Liver (tissue), 9 donors: ENCODE data around the gene HCN1. TPM values are rescaled to one million over a fixed set of nuclear protein-coding genes. Genes with fewer than 3 reads are reported as not detected.
A peak's percentile ranks its signal among the peaks of the same experiment; 100 is the strongest.

Experiments used
- DNase-seq: peaks from one replicate; pipeline ENCODE4 v3.0.0-alpha.2; 2017; ENCODE audit warnings: low spot score
- H3K27ac ChIP-seq, 2 donors: one replicate each; pipeline ENCODE4 v1.7.0; 2013; ENCODE audit warnings: inconsistent platforms in 2 of 2, low read length in 2 of 2, control low read depth in 1 of 2, low read depth in 1 of 2, mild to moderate bottlenecking in 1 of 2
- H3K27me3 ChIP-seq, 4 donors: one replicate each; pipeline versions ENCODE4 v1.6.1 to v1.7.0; 2013; ENCODE audit warnings: low read length in 3 of 4, inconsistent platforms in 1 of 4, mild to moderate bottlenecking in 1 of 4, moderate library complexity in 1 of 4; ENCODE audit not compliant: control insufficient read depth in 4 of 4, insufficient read depth in 4 of 4
- H3K36me3 ChIP-seq, 4 donors: one replicate each; pipeline versions ENCODE4 v1.6.1 to v1.7.0; 2013; ENCODE audit warnings: low read length in 3 of 4, mild to moderate bottlenecking in 3 of 4, low read depth in 1 of 4, moderate library complexity in 1 of 4; ENCODE audit not compliant: control insufficient read depth in 4 of 4, insufficient read depth in 3 of 4
- H3K4me1 ChIP-seq, 4 donors: one replicate each; pipeline versions ENCODE4 v1.6.1 to v1.7.0; 2013; ENCODE audit warnings: low read length in 3 of 4, mild to moderate bottlenecking in 3 of 4, moderate library complexity in 1 of 4; ENCODE audit not compliant: control insufficient read depth in 4 of 4, insufficient read depth in 4 of 4
- H3K4me3 ChIP-seq, 3 donors: one replicate each; pipeline versions ENCODE4 v1.6.1 to v1.7.0; 2013; ENCODE audit warnings: low read length in 3 of 3, control low read depth in 1 of 3, low read depth in 1 of 3, mild to moderate bottlenecking in 1 of 3
- H3K9ac ChIP-seq, 2 donors: one replicate each; pipeline ENCODE4 v1.7.0; 2013; ENCODE audit warnings: low read length in 2 of 2, mild to moderate bottlenecking in 2 of 2, moderate library complexity in 2 of 2, control low read depth in 1 of 2, low read depth in 1 of 2
- H3K9me3 ChIP-seq, 4 donors: one replicate each; pipeline versions ENCODE4 v1.6.1 to v1.7.0; 2013; ENCODE audit warnings: low read length in 3 of 4; ENCODE audit not compliant: control insufficient read depth in 4 of 4
- EGR1 ChIP-seq, 2 donors: IDR thresholded peaks; 2 replicates each; pipeline ENCODE4 v1.6.1; 2016 to 2018; ENCODE audit warnings: antibody characterized with exemption in 2 of 2, low read depth in 2 of 2
- FOXA1 ChIP-seq: IDR thresholded peaks from 2 replicates; pipeline ENCODE4 v1.6.1; 2016; ENCODE audit warnings: antibody characterized with exemption
- FOXA2 ChIP-seq: IDR thresholded peaks from 2 replicates; pipeline ENCODE4 v1.6.1; 2016; ENCODE audit warnings: antibody characterized with exemption
- GABPA ChIP-seq, 2 donors: IDR thresholded peaks in 1 of 2; conservative IDR thresholded peaks in 1 of 2; 2 replicates each; pipeline ENCODE4 v1.6.1; 2016; ENCODE audit warnings: antibody characterized with exemption in 2 of 2, mild to moderate bottlenecking in 1 of 2, moderate library complexity in 1 of 2
- HNF4A ChIP-seq, 2 donors: conservative IDR thresholded peaks; 2 replicates each; pipeline ENCODE4 v1.6.1; 2016; ENCODE audit warnings: antibody characterized with exemption in 2 of 2, mild to moderate bottlenecking in 2 of 2
- HNF4G ChIP-seq: IDR thresholded peaks from 2 replicates; pipeline ENCODE4 v1.6.1; 2016; ENCODE audit warnings: antibody characterized with exemption
- JUND ChIP-seq, 2 donors: IDR thresholded peaks; 2 replicates each; pipeline ENCODE4 v1.6.1; 2016; ENCODE audit warnings: antibody characterized with exemption in 2 of 2
- NR2F2 ChIP-seq: IDR thresholded peaks from 2 replicates; pipeline ENCODE4 v1.6.1; 2016; ENCODE audit warnings: antibody characterized with exemption
- RAD21 ChIP-seq, 2 donors: IDR thresholded peaks; 2 replicates each; pipeline ENCODE4 v1.6.1; 2016; ENCODE audit warnings: antibody characterized with exemption in 2 of 2, mild to moderate bottlenecking in 2 of 2
- SP1 ChIP-seq: IDR thresholded peaks from 2 replicates; pipeline ENCODE4 v1.6.1; 2018; ENCODE audit warnings: antibody characterized with exemption, mild to moderate bottlenecking
- TAF1 ChIP-seq: conservative IDR thresholded peaks from 2 replicates; pipeline ENCODE4 v1.6.1; 2016; ENCODE audit warnings: antibody characterized with exemption, mild to moderate bottlenecking
- YY1 ChIP-seq: IDR thresholded peaks from 2 replicates; pipeline ENCODE4 v1.6.1; 2016; ENCODE audit warnings: antibody characterized with exemption, mild to moderate bottlenecking
- WGBS: extraction: QIAGEN DNeasy Blood & Tissue Kit; methylation state at CpG from one replicate; pipeline ENCODE4 v1.1.7; 2013; 5-methylcytosine and 5-hydroxymethylcytosine counted together
- polyA plus RNA-seq, 2 donors: library from polyadenylated mRNA; stranded (reverse) in 1 of 2; unstranded in 1 of 2; fragments of 200-250 nt in 1 of 2; fragments of >200 nt in 1 of 2; fragmentation: Nextera tagmentation in 1 of 2; extraction: Ambion mirVana in 1 of 2; gene quantifications; one replicate each; pipeline versions ENCODE4 v1.2.1 to v1.2.3, GENCODE V29; 2013 to 2015
- total RNA-seq, 2 donors: library from RNA; depleted of rRNA; stranded (reverse); fragments of >200 nt; gene quantifications; one replicate each; pipeline ENCODE4 v1.2.3, GENCODE V29; 2014
- TF ChIP-seq, protein P1 (sequence below): IDR thresholded peaks from 2 replicates; pipeline ENCODE4 v1.6.1; 2016; ENCODE audit warnings: antibody characterized with exemption
- TF ChIP-seq, protein P2 (sequence below): IDR thresholded peaks from 2 replicates; pipeline ENCODE4 v1.6.1; 2016; ENCODE audit warnings: antibody characterized with exemption
- TF ChIP-seq, protein P3 (sequence below): IDR thresholded peaks from 2 replicates; pipeline ENCODE4 v1.6.1; 2016; ENCODE audit warnings: antibody characterized with exemption, mild to moderate bottlenecking
- TF ChIP-seq, protein P4 (sequence below): IDR thresholded peaks from 2 replicates; pipeline ENCODE4 v1.6.1; 2016; ENCODE audit warnings: antibody characterized with exemption
- TF ChIP-seq, protein P5 (sequence below): fragments of 150-350 bp; IDR thresholded peaks from 2 replicates; pipeline ENCODE4 v1.5.1; 2017; ENCODE audit warnings: improper control_type of control experiment, low read depth, low read length; ENCODE audit not compliant: missing input control
- donor health status: healthy.
- donor health status: healthy.
- donor health status: healthy.
- donor health status: healthy.
- donor health status: healthy.

HCN1 gene
- total and polyA plus RNA-seq, 4 donors: under 0.01 TPM; not detected in 3

DNA sequence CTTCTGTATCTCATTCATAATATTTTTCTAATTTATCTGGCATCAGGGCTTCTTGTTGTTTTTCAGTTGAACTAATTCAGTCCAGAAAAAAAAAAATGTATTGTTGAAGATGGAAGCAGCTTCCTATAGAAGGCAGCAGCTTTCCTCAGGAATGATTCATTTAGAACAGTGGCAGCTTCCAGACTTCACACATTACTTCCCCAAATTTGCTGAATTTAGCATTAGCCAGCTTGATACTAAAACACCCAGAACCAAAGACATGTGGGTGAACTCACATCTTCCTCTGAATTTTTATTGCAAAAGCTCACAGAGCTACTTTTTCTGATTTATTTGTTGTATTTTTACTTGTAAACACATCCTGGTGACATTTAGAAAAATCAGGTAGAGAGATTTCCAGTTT is 53.8 kb downstream of the HCN1 start:
- no peak overlapping the region for H3K9ac ChIP-seq
- H3K27me3 ChIP-seq: no peaks in the 10 kb centered on the region
- no peaks in the 10 kb centered on the region for H3K4me1 ChIP-seq
- H3K36me3 ChIP-seq: no peaks in the 10 kb centered on the region
- no peak overlapping the region for H3K4me3 ChIP-seq
- no peak for TF ChIP-seq YY1
- TF ChIP-seq, protein P1, sequence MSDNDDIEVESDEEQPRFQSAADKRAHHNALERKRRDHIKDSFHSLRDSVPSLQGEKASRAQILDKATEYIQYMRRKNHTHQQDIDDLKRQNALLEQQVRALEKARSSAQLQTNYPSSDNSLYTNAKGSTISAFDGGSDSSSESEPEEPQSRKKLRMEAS: no peak
- TF ChIP-seq, protein P2, sequence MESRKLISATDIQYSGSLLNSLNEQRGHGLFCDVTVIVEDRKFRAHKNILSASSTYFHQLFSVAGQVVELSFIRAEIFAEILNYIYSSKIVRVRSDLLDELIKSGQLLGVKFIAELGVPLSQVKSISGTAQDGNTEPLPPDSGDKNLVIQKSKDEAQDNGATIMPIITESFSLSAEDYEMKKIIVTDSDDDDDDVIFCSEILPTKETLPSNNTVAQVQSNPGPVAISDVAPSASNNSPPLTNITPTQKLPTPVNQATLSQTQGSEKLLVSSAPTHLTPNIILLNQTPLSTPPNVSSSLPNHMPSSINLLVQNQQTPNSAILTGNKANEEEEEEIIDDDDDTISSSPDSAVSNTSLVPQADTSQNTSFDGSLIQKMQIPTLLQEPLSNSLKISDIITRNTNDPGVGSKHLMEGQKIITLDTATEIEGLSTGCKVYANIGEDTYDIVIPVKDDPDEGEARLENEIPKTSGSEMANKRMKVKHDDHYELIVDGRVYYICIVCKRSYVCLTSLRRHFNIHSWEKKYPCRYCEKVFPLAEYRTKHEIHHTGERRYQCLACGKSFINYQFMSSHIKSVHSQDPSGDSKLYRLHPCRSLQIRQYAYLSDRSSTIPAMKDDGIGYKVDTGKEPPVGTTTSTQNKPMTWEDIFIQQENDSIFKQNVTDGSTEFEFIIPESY: no peak
- TF ChIP-seq HNF4G: no peak
- no peak for TF ChIP-seq JUND (IDR thresholded peaks at IDR 0.05)
- TF ChIP-seq, protein P3, sequence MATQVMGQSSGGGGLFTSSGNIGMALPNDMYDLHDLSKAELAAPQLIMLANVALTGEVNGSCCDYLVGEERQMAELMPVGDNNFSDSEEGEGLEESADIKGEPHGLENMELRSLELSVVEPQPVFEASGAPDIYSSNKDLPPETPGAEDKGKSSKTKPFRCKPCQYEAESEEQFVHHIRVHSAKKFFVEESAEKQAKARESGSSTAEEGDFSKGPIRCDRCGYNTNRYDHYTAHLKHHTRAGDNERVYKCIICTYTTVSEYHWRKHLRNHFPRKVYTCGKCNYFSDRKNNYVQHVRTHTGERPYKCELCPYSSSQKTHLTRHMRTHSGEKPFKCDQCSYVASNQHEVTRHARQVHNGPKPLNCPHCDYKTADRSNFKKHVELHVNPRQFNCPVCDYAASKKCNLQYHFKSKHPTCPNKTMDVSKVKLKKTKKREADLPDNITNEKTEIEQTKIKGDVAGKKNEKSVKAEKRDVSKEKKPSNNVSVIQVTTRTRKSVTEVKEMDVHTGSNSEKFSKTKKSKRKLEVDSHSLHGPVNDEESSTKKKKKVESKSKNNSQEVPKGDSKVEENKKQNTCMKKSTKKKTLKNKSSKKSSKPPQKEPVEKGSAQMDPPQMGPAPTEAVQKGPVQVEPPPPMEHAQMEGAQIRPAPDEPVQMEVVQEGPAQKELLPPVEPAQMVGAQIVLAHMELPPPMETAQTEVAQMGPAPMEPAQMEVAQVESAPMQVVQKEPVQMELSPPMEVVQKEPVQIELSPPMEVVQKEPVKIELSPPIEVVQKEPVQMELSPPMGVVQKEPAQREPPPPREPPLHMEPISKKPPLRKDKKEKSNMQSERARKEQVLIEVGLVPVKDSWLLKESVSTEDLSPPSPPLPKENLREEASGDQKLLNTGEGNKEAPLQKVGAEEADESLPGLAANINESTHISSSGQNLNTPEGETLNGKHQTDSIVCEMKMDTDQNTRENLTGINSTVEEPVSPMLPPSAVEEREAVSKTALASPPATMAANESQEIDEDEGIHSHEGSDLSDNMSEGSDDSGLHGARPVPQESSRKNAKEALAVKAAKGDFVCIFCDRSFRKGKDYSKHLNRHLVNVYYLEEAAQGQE: no peak
- no peak for TF ChIP-seq NR2F2
- no peak for TF ChIP-seq SP1
- no peak for TF ChIP-seq GABPA (IDR thresholded peaks at IDR 0.05 in 1 of 2, conservative IDR thresholded peaks at IDR 0.05 in 1 of 2)
- no peak for TF ChIP-seq FOXA2
- no peak for TF ChIP-seq TAF1
- no peak for TF ChIP-seq EGR1 (IDR thresholded peaks at IDR 0.05; ENCODE audit: low read depth in 2 of 2)
- TF ChIP-seq RAD21 (IDR thresholded peaks at IDR 0.05): no peak
- TF ChIP-seq HNF4A (conservative IDR thresholded peaks at IDR 0.05): no peak
- TF ChIP-seq, protein P4, sequence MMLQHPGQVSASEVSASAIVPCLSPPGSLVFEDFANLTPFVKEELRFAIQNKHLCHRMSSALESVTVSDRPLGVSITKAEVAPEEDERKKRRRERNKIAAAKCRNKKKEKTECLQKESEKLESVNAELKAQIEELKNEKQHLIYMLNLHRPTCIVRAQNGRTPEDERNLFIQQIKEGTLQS: no peak
- DNase-seq: no peak
- no peak overlapping the region for H3K27ac ChIP-seq
- no peaks in the 10 kb centered on the region for H3K9me3 ChIP-seq

DNA sequence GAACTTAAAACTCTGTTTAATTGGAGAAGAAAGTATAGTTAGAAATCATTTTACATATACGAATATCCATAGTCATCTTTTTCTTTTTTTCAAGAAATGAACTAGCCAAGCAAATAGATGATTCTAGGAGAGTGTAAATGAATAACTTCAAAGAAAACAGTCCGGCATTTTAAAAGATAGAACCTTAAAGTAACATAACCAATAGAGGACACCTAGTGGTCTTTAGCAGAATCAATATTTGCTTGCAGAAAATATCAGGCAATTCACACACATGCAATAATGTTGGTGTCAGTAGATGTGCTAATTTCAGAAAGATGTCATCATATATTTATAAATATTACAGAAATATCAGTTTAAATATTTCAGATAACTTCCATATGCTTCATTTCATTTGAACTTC is 57.1 kb downstream of the HCN1 start:
- no peak overlapping the region for H3K27ac ChIP-seq
- no peak overlapping the region for H3K9ac ChIP-seq
- H3K4me3 ChIP-seq: no peak overlapping the region
- TF ChIP-seq FOXA1 (no peak), YY1 (no peak), HNF4G (no peak)
- TF ChIP-seq, protein P5, sequence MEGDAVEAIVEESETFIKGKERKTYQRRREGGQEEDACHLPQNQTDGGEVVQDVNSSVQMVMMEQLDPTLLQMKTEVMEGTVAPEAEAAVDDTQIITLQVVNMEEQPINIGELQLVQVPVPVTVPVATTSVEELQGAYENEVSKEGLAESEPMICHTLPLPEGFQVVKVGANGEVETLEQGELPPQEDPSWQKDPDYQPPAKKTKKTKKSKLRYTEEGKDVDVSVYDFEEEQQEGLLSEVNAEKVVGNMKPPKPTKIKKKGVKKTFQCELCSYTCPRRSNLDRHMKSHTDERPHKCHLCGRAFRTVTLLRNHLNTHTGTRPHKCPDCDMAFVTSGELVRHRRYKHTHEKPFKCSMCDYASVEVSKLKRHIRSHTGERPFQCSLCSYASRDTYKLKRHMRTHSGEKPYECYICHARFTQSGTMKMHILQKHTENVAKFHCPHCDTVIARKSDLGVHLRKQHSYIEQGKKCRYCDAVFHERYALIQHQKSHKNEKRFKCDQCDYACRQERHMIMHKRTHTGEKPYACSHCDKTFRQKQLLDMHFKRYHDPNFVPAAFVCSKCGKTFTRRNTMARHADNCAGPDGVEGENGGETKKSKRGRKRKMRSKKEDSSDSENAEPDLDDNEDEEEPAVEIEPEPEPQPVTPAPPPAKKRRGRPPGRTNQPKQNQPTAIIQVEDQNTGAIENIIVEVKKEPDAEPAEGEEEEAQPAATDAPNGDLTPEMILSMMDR: peak; percentile 2
- TF ChIP-seq, protein P3: no peak
- 32% methylated on average over 2 of the region's 2 CpGs for WGBS
- H3K4me1 ChIP-seq: no peaks in the 10 kb centered on the region
- DNase-seq: no peak
- H3K36me3 ChIP-seq: no peaks in the 10 kb centered on the region
- H3K27me3 ChIP-seq: no peaks in the 10 kb centered on the region
- H3K9me3 ChIP-seq: no peaks in the 10 kb centered on the region
